Caco-2 (cell line): ENCODE measurements around the gene PDGFD. TPM values are rescaled to one million over a fixed set of nuclear protein-coding genes. Genes with fewer than 3 reads are reported as not detected.

Experiments used
- BruUV-seq: library from RNA; stranded (reverse); fragments of 400-500 nt; replicated peaks from 2 replicates; lab custom pipeline; 2021; lab: Mats Ljungman, UMichigan
- CTCF ChIA-PET: fragments of 300-600 bp; sonication (Branson Sonifier 250); formaldehyde crosslinking; loops from one replicate; lab custom pipeline; 2022; ENCODE audit warnings: antibody characterized with exemption; lab: Charles Lee
- POLR2A ChIA-PET: fragments of 300-600 bp; sonication (Branson Sonifier 250); formaldehyde crosslinking; loops from one replicate; lab custom pipeline; 2022; ENCODE audit warnings: antibody characterized with exemption; lab: Charles Lee
- DNase-seq, 2 experiments: peaks; one replicate each; pipeline versions ENCODE4 v3.0.0 to v3.0.0-alpha.2; 2020 to 2022
- H3K27me3 ChIP-seq: replicated peaks from 2 replicates; pipeline ENCODE4 v1.6.0; 2011; ENCODE audit warnings: low read length; ENCODE audit not compliant: control insufficient read depth, insufficient read depth
- H3K36me3 ChIP-seq: 2 replicates; pipeline ENCODE4 v1.5.1; 2011; ENCODE audit warnings: low read length; ENCODE audit not compliant: control insufficient read depth, insufficient read depth
- H3K4me1 ChIP-seq: fragments of 250-450 bp; sonication (Bioruptor Pico); 2 replicates; pipeline ENCODE4 v1.5.1; 2020; ENCODE audit warnings: mild to moderate bottlenecking
- H3K4me3 ChIP-seq: 2 replicates; pipeline ENCODE4 v1.5.1; 2011; ENCODE audit warnings: low read depth, mild to moderate bottlenecking, control low read depth, low read length
- H3K9me3 ChIP-seq: fragments of 250-450 bp; sonication (Bioruptor Pico); 2 replicates; pipeline ENCODE4 v1.5.1; 2020; ENCODE audit warnings: mild to moderate bottlenecking, moderate library complexity
- H3K27ac Mint-ChIP-seq: one replicate; pipeline ENCODE4 v1.8.0; 2022; ENCODE audit warnings: mixed read lengths; ENCODE audit not compliant: unreplicated experiment
- H3K27me3 Mint-ChIP-seq: one replicate; pipeline ENCODE4 v1.8.0; 2022; ENCODE audit warnings: mixed read lengths; ENCODE audit not compliant: insufficient read depth, unreplicated experiment
- H3K36me3 Mint-ChIP-seq: one replicate; pipeline ENCODE4 v1.8.0; 2022; ENCODE audit warnings: mild to moderate bottlenecking, mixed read lengths; ENCODE audit not compliant: insufficient read depth, unreplicated experiment
- H3K4me1 Mint-ChIP-seq: one replicate; pipeline ENCODE4 v1.8.0; 2022; ENCODE audit warnings: low read depth, mixed read lengths; ENCODE audit not compliant: unreplicated experiment
- H3K4me3 Mint-ChIP-seq: one replicate; pipeline ENCODE4 v1.8.0; 2022; ENCODE audit warnings: mild to moderate bottlenecking, moderate library complexity, mixed read lengths; ENCODE audit not compliant: unreplicated experiment
- H3K9me3 Mint-ChIP-seq: one replicate; pipeline ENCODE4 v1.8.0; 2022; ENCODE audit warnings: mixed read lengths; ENCODE audit not compliant: unreplicated experiment
- CTCF ChIP-seq, 2 experiments: fragments of 200-600 bp in 1 of 2; IDR thresholded peaks; 1 replicate in 1 of 2; 2 replicates in 1 of 2; pipeline versions ENCODE4 v1.5.1 to v1.8.0; 2011 to 2022; ENCODE audit warnings: antibody characterized with exemption in 1 of 2, control low read depth in 1 of 2, inconsistent platforms in 1 of 2, low read depth in 1 of 2, low read length in 1 of 2, mild to moderate bottlenecking in 1 of 2, moderate library complexity in 1 of 2; ENCODE audit not compliant: insufficient read depth in 1 of 2, severe bottlenecking in 1 of 2, unreplicated experiment in 1 of 2
- intact Hi-C: fragments of 100-400 bp; cut with micrococcal nuclease; formaldehyde crosslinking; loops from one replicate; pipeline ENCODE4 v1.10.0; 2022; ENCODE audit not compliant: unreplicated experiment
- total RNA-seq: library from RNA; stranded (reverse); gene quantifications from 2 replicates; pipeline ENCODE4 v1.2.3, GENCODE V29; 2022

Gene PDGFD
- total RNA-seq, 1 experiment from 2014 or later: not detected

GRCh38 chr11:103997082-103997481 lies 166.9 kb downstream of the PDGFD start:
- Mint-ChIP-seq H3K27ac (no peak overlapping the region), H3K4me3 (no peak overlapping the region), H3K4me1 (no peaks in the 10 kb centered on the region), H3K9me3 (no peaks in the 10 kb centered on the region), H3K36me3 (no peaks in the 10 kb centered on the region), H3K27me3 (peaks cover 2% of the 10 kb centered on the region)
- BruUV-seq: no TSS peak
- POLR2A ChIA-PET: no interaction called here
- Histone ChIP-seq H3K4me1 (no peaks in the 10 kb centered on the region), H3K4me3 (no peak overlapping the region), H3K36me3 (no peaks in the 10 kb centered on the region), H3K27me3 (no peaks in the 10 kb centered on the region), H3K9me3 (no peaks in the 10 kb centered on the region)
- intact Hi-C loops: no loop called here
- CTCF ChIA-PET: no interaction called here
- no peak for DNase-seq
- no peak for TF ChIP-seq CTCF (IDR thresholded peaks at IDR 0.05; ENCODE audit: insufficient read depth in 1 of 2, low read depth in 1 of 2, low read length in 1 of 2, severe bottlenecking in 1 of 2, unreplicated experiment in 1 of 2)

GRCh38 chr11:103995896-103996295 lies 168.1 kb downstream of the PDGFD start:
- no peak for TF ChIP-seq CTCF (IDR thresholded peaks at IDR 0.05; ENCODE audit: insufficient read depth in 1 of 2, low read depth in 1 of 2, low read length in 1 of 2, severe bottlenecking in 1 of 2, unreplicated experiment in 1 of 2)
- no TSS peak for BruUV-seq
- intact Hi-C loops: no loop called here
- Mint-ChIP-seq H3K36me3 (no peaks in the 10 kb centered on the region), H3K9me3 (no peaks in the 10 kb centered on the region), H3K4me3 (no peak overlapping the region), H3K27ac (no peak overlapping the region), H3K4me1 (no peaks in the 10 kb centered on the region), H3K27me3 (peaks cover 2% of the 10 kb centered on the region)
- Histone ChIP-seq H3K4me1 (no peaks in the 10 kb centered on the region), H3K4me3 (no peak overlapping the region), H3K9me3 (no peaks in the 10 kb centered on the region), H3K36me3 (no peaks in the 10 kb centered on the region), H3K27me3 (no peaks in the 10 kb centered on the region)
- ChIA-PET POLR2A (no interaction called here), CTCF (no interaction called here)
- no peak for DNase-seq

- Histone ChIP-seq H3K4me1 (no peaks in the 10 kb centered on the region), H3K27me3 (no peaks in the 10 kb centered on the region), H3K9me3 (no peaks in the 10 kb centered on the region), H3K36me3 (no peaks in the 10 kb centered on the region), H3K4me3 (no peak overlapping the region)
- intact Hi-C loops: no loop called here
- TF ChIP-seq CTCF (IDR thresholded peaks at IDR 0.05; ENCODE audit: insufficient read depth in 1 of 2, low read depth in 1 of 2, low read length in 1 of 2, severe bottlenecking in 1 of 2, unreplicated experiment in 1 of 2): no peak
- ChIA-PET CTCF (no interaction called here), POLR2A (no interaction called here)
- Mint-ChIP-seq H3K4me1 (no peaks in the 10 kb centered on the region), H3K4me3 (no peak overlapping the region), H3K27me3 (peaks cover 6% of the 10 kb centered on the region), H3K36me3 (no peaks in the 10 kb centered on the region), H3K27ac (no peak overlapping the region), H3K9me3 (no peaks in the 10 kb centered on the region)
- BruUV-seq: no TSS peak
- DNase-seq: no peak
These were observed 169.4 kb downstream of the PDGFD start for GRCh38 chr11:103994518-103994917.
